PC-3 (cell line): ENCODE results near the gene CNOT8. TPM values are rescaled to one million over a fixed set of nuclear protein-coding genes. Genes with fewer than 3 reads are reported as not detected.

Experiments used
- ATAC-seq: fragments of 200-7000 bp; cut with Tn5 transposase; 2 replicates; pipeline ENCODE4 v1.9.1; 2020; ENCODE audit warnings: mild to moderate bottlenecking, moderate library complexity
- BruUV-seq: library from RNA; stranded (reverse); fragments of 400-500 nt; replicated peaks from 2 replicates; lab custom pipeline; 2021; lab: Mats Ljungman, UMichigan
- CTCF ChIA-PET: fragments of 300-600 bp; sonication (Branson Sonifier 250); formaldehyde crosslinking; loops from one replicate; lab custom pipeline; 2022; ENCODE audit warnings: antibody characterized with exemption; lab: Charles Lee
- POLR2A ChIA-PET: fragments of 300-600 bp; sonication (Branson Sonifier 250); formaldehyde crosslinking; loops from one replicate; lab custom pipeline; 2022; ENCODE audit warnings: antibody characterized with exemption; ENCODE audit not compliant: unreplicated experiment; lab: Charles Lee
- DNase-seq: peaks from one replicate; pipeline ENCODE4 v3.0.0-alpha.2; 2015
- H2AFZ ChIP-seq: fragments of 300-600 bp; sonication (generic); 2 replicates; pipeline ENCODE4 v1.6.0; 2016; ENCODE audit warnings: antibody characterized with exemption, low read length
- H3F3A ChIP-seq: fragments of 300-600 bp; sonication (generic); one replicate; pipeline ENCODE4 v1.6.0; 2017; ENCODE audit warnings: antibody characterized with exemption, low read length, control low read depth, mild to moderate bottlenecking; ENCODE audit not compliant: unreplicated experiment
- H3K27ac ChIP-seq: fragments of 300-600 bp; sonication (generic); 2 replicates; pipeline ENCODE4 v1.5.1; 2016; ENCODE audit warnings: mild to moderate bottlenecking, low read length
- H3K27me3 ChIP-seq: fragments of 300-600 bp; sonication (generic); 2 replicates; pipeline ENCODE4 v1.6.1; 2016; ENCODE audit warnings: low read length, mixed read lengths
- H3K36me3 ChIP-seq: fragments of 300-600 bp; sonication (generic); 2 replicates; pipeline ENCODE4 v1.6.1; 2016; ENCODE audit warnings: low read depth, mixed run types, low read length, mixed read lengths
- H3K4me1 ChIP-seq: fragments of 300-600 bp; sonication (generic); 2 replicates; pipeline ENCODE4 v1.5.1; 2016; ENCODE audit warnings: low read length; ENCODE audit not compliant: insufficient read depth
- H3K4me2 ChIP-seq: fragments of 300-600 bp; sonication (generic); 2 replicates; pipeline ENCODE4 v1.6.0; 2016; ENCODE audit warnings: low read length
- H3K4me3 ChIP-seq: fragments of 300-600 bp; sonication (generic); 2 replicates; pipeline ENCODE4 v1.5.1; 2016; ENCODE audit warnings: mild to moderate bottlenecking, low read length, mixed read lengths
- H3K79me2 ChIP-seq: fragments of 300-600 bp; sonication (generic); 2 replicates; pipeline ENCODE4 v1.6.1; 2017; ENCODE audit warnings: low read length, mixed read lengths
- H3K9ac ChIP-seq: fragments of 300-600 bp; sonication (generic); 2 replicates; pipeline ENCODE4 v1.6.0; 2016; ENCODE audit warnings: mild to moderate bottlenecking, low read length
- H3K9me2 ChIP-seq: fragments of 300-600 bp; sonication (generic); replicated peaks from 2 replicates; pipeline ENCODE4 v1.6.1; 2016; ENCODE audit warnings: mixed run types, low read length, mixed read lengths
- H3K9me3 ChIP-seq: fragments of 300-600 bp; sonication (generic); 2 replicates; pipeline ENCODE4 v1.6.1; 2016; ENCODE audit warnings: low read length, mixed read lengths
- H4K20me1 ChIP-seq: fragments of 300-600 bp; sonication (generic); 2 replicates; pipeline ENCODE4 v1.6.1; 2016; ENCODE audit warnings: low read length, mixed read lengths
- CTCF ChIP-seq: fragments of 300-600 bp; sonication (generic); conservative IDR thresholded peaks from 2 replicates; pipeline ENCODE4 v1.5.1; 2017; ENCODE audit warnings: antibody characterized with exemption, low read depth, mild to moderate bottlenecking, low read length
- EZH2 ChIP-seq: fragments of 300-600 bp; sonication (generic); IDR thresholded peaks from one replicate; pipeline ENCODE4 v1.6.1; 2017; ENCODE audit warnings: antibody characterized with exemption, mild to moderate bottlenecking, low read length; ENCODE audit not compliant: unreplicated experiment
- EZH2phosphoT487 ChIP-seq: fragments of 300-600 bp; sonication (generic); IDR thresholded peaks from 2 replicates; pipeline ENCODE4 v1.6.1; 2018; ENCODE audit warnings: mild to moderate bottlenecking, antibody characterized with exemption, low read length, borderline replicate concordance
- intact Hi-C: fragments of 100-400 bp; cut with micrococcal nuclease; formaldehyde crosslinking; loops from 2 replicates; pipeline ENCODE4 v1.9.0; 2023
- total RNA-seq: library from RNA; depleted of rRNA; stranded (reverse); fragments of >200 nt; gene quantifications from 2 replicates; pipeline ENCODE4 v1.2.3, GENCODE V29; 2014

CNOT8 gene
- total RNA-seq, 1 experiment from 2014 or later = 26.2 TPM

GRCh38 chr5:154841273-154841661, 17.2 kb upstream of the CNOT8 start:
- Histone ChIP-seq H3K27ac (no peak overlapping the region), H4K20me1 (no peaks in the 10 kb centered on the region), H3K4me1 (no peaks in the 10 kb centered on the region), H3K27me3 (no peaks in the 10 kb centered on the region), H3F3A (no peaks in the 10 kb centered on the region), H2AFZ (no peak overlapping the region), H3K36me3 (no peaks in the 10 kb centered on the region), H3K4me3 (no peak overlapping the region), H3K4me2 (no peak overlapping the region), H3K9ac (no peak overlapping the region), H3K9me3 (no peaks in the 10 kb centered on the region), H3K79me2 (no peaks in the 10 kb centered on the region), H3K9me2 (no peaks in the 10 kb centered on the region)
- POLR2A ChIA-PET = no interaction called here
- TF ChIP-seq EZH2phosphoT487 (no peak), CTCF (no peak), EZH2 (no peak)
- ATAC-seq (no peak), DNase-seq (no peak)
- intact Hi-C loops = no loop called here
- no TSS peak for BruUV-seq
- CTCF ChIA-PET = no interaction called here

- DNase-seq = no peak
- no peaks in the 10 kb centered on the region for H3K27me3 ChIP-seq
- intact Hi-C loops = no loop called here
- H3K36me3 ChIP-seq = no peaks in the 10 kb centered on the region
- H3F3A ChIP-seq = no peaks in the 10 kb centered on the region
- no peaks in the 10 kb centered on the region for H3K79me2 ChIP-seq
- no peak for TF ChIP-seq EZH2phosphoT487
- TF ChIP-seq EZH2 = no peak
- no peak for TF ChIP-seq CTCF
- no peak overlapping the region for H2AFZ ChIP-seq
- H3K27ac ChIP-seq = no peak overlapping the region
- POLR2A ChIA-PET = no interaction called here
- CTCF ChIA-PET = no interaction called here
- no peaks in the 10 kb centered on the region for H4K20me1 ChIP-seq
- H3K9me3 ChIP-seq = no peaks in the 10 kb centered on the region
- H3K9me2 ChIP-seq = no peaks in the 10 kb centered on the region
- H3K9ac ChIP-seq = no peak overlapping the region
- no peaks in the 10 kb centered on the region for H3K4me1 ChIP-seq
- no TSS peak for BruUV-seq
- no peak overlapping the region for H3K4me2 ChIP-seq
- H3K4me3 ChIP-seq = no peak overlapping the region
- ATAC-seq = no peak
These were observed 15.5 kb upstream of the CNOT8 start for GRCh38 chr5:154842689-154843530.

- no peaks in the 10 kb centered on the region for H3K79me2 ChIP-seq
- no peaks in the 10 kb centered on the region for H3K36me3 ChIP-seq
- ChIA-PET POLR2A (no interaction called here), CTCF (no interaction called here)
- no TSS peak for BruUV-seq
- H2AFZ ChIP-seq = no peak overlapping the region
- intact Hi-C loops = no loop called here
- H3F3A ChIP-seq = no peaks in the 10 kb centered on the region
- no peak overlapping the region for H3K9ac ChIP-seq
- H3K27ac ChIP-seq = no peak overlapping the region
- H3K4me3 ChIP-seq = no peak overlapping the region
- ATAC-seq = no peak; the same call in 1 of the 2 replicates
- TF ChIP-seq EZH2phosphoT487 (no peak), CTCF (no peak), EZH2 (no peak)
- no peaks in the 10 kb centered on the region for H3K27me3 ChIP-seq
- H4K20me1 ChIP-seq = no peaks in the 10 kb centered on the region
- H3K4me2 ChIP-seq = no peak overlapping the region
- no peaks in the 10 kb centered on the region for H3K4me1 ChIP-seq
- H3K9me2 ChIP-seq = no peaks in the 10 kb centered on the region
- no peak for DNase-seq
- no peaks in the 10 kb centered on the region for H3K9me3 ChIP-seq
These were observed 13.6 kb upstream of the CNOT8 start for GRCh38 chr5:154844809-154845208.
